BE2C (cell line): ENCODE results near the gene ROMO1.

ENCODE experiments used
- DNase-seq: peaks from one replicate; pipeline ENCODE4 v3.0.0-alpha.2; 2020
- H3K27me3 ChIP-seq: fragments of 250-450 bp; sonication (Bioruptor Pico); 2 replicates; pipeline ENCODE4 v1.5.1; 2020; ENCODE audit warnings: mild to moderate bottlenecking
- H3K36me3 ChIP-seq: fragments of 250-450 bp; sonication (Bioruptor Pico); 2 replicates; pipeline ENCODE4 v1.5.1; 2020; ENCODE audit warnings: mild to moderate bottlenecking
- H3K4me1 ChIP-seq: fragments of 250-450 bp; sonication (Bioruptor Pico); 2 replicates; pipeline ENCODE4 v1.5.1; 2020
- H3K4me3 ChIP-seq: 2 replicates; pipeline ENCODE4 v1.5.1; 2011; ENCODE audit warnings: low read depth, low read length
- H3K9me3 ChIP-seq: fragments of 250-450 bp; sonication (Bioruptor Pico); 2 replicates; pipeline ENCODE4 v1.5.1; 2020
- CTCF ChIP-seq: IDR thresholded peaks from 2 replicates; pipeline ENCODE4 v1.5.1; 2012; ENCODE audit warnings: mild to moderate bottlenecking, low read depth, low read length

The ROMO1 gene

GRCh38 chr20:35690265-35690664, 8.9 kb upstream of the ROMO1 start:
- Histone ChIP-seq H3K4me1 (no peaks in the 10 kb centered on the region), H3K36me3 (peaks cover 5% of the 10 kb centered on the region), H3K27me3 (no peaks in the 10 kb centered on the region), H3K9me3 (no peaks in the 10 kb centered on the region), H3K4me3 (no peak overlapping the region)
- no peak for DNase-seq
- TF ChIP-seq CTCF = no peak

GRCh38 chr20:35695245-35695749, 3.9 kb upstream of the ROMO1 start:
- Histone ChIP-seq H3K9me3 (no peaks in the 10 kb centered on the region), H3K27me3 (no peaks in the 10 kb centered on the region), H3K4me1 (no peaks in the 10 kb centered on the region), H3K36me3 (peaks cover 2% of the 10 kb centered on the region; the same call in 1 of the 2 replicates), H3K4me3 (no peak overlapping the region)
- no peak for DNase-seq
- no peak for TF ChIP-seq CTCF

DNA sequence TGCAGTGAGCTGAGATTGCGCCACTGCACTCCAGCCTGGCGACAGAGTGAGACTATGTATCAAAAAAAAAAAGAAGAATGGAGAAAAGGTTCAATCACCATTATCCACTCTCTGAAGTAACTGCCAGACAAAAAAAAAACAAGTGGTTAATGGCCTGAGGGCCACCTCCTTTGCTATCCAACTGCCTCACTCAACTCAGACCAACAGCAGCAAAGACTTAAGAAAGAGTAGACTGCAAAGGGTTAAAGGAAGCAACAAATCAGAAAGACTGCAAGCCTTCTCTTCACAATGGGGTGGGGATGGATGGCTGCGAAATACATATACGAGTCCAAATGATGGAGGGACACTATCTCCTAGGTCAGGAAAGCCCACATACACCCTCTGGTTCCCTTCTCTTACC, 3.2 kb upstream of the ROMO1 start:
- Histone ChIP-seq H3K4me3 (no peak overlapping the region), H3K9me3 (no peaks in the 10 kb centered on the region), H3K27me3 (no peaks in the 10 kb centered on the region), H3K36me3 (peaks cover 5% of the 10 kb centered on the region; the same call in 1 of the 2 replicates), H3K4me1 (no peaks in the 10 kb centered on the region)
- no peak for DNase-seq
- no peak for TF ChIP-seq CTCF

- no peaks in the 10 kb centered on the region for H3K9me3 ChIP-seq
Observed at GRCh38 chr20:35697696-35698297, 1.4 kb upstream of the ROMO1 start.

GRCh38 chr20:35698298-35699126, 693 bp upstream of the ROMO1 start:
- no peak for TF ChIP-seq CTCF
- H3K36me3 ChIP-seq = peaks cover 29% of the 10 kb centered on the region
- no peaks in the 10 kb centered on the region for H3K9me3 ChIP-seq
- DNase-seq = peak; percentile 43
- H3K27me3 ChIP-seq = no peaks in the 10 kb centered on the region
- H3K4me1 ChIP-seq = no peaks in the 10 kb centered on the region
- H3K4me3 ChIP-seq = peak overlapping the region; percentile 89

More at GRCh38 chr20:35697696-35698297, 1.4 kb upstream of the ROMO1 start:
- Histone ChIP-seq H3K4me1 (no peaks in the 10 kb centered on the region), H3K4me3 (peak overlapping the region; percentile 89), H3K36me3 (peaks cover 22% of the 10 kb centered on the region), H3K27me3 (no peaks in the 10 kb centered on the region)
- TF ChIP-seq CTCF = no peak
- no peak for DNase-seq
